ENCODE results near the gene TBATA.

TBATA gene

GRCh38 chr10:70822076-70822820 is 37.1 kb upstream of the TBATA start:
- no peak overlapping the region for H3K4me3 Mint-ChIP-seq
- H3K4me1 Mint-ChIP-seq = peaks cover 13% of the 10 kb centered on the region
- no peak for TF ChIP-seq CTCF (IDR thresholded peaks at IDR 0.05; ENCODE audit: unreplicated experiment in 3 of 3)
- H3K27ac Mint-ChIP-seq = no peak overlapping the region
- peaks cover 53% of the 10 kb centered on the region for H3K36me3 Mint-ChIP-seq (ENCODE audit: low read depth)
- H3K27me3 Mint-ChIP-seq (ENCODE audit: low read depth) = no peaks in the 10 kb centered on the region
- no peaks in the 10 kb centered on the region for H3K9me3 Mint-ChIP-seq

GRCh38 chr10:70820976-70821750 is 36.0 kb upstream of the TBATA start:
- H3K36me3 Mint-ChIP-seq (ENCODE audit: low read depth) = peaks cover 45% of the 10 kb centered on the region
- no peak for TF ChIP-seq CTCF (IDR thresholded peaks at IDR 0.05; ENCODE audit: unreplicated experiment in 3 of 3)
- H3K27me3 Mint-ChIP-seq (ENCODE audit: low read depth) = no peaks in the 10 kb centered on the region
- H3K9me3 Mint-ChIP-seq = no peaks in the 10 kb centered on the region
- no peak overlapping the region for H3K27ac Mint-ChIP-seq
- peaks cover 15% of the 10 kb centered on the region for H3K4me1 Mint-ChIP-seq
- no peak overlapping the region for H3K4me3 Mint-ChIP-seq

- H3K4me3 Mint-ChIP-seq = peak overlapping the region; percentile 89 to 93 (median 93)
- peak overlapping the region; percentile 96 to 97 (median 97) for H3K27ac Mint-ChIP-seq
- peaks cover 26% of the 10 kb centered on the region for H3K36me3 Mint-ChIP-seq (ENCODE audit: low read depth)
- H3K27me3 Mint-ChIP-seq (ENCODE audit: low read depth) = no peaks in the 10 kb centered on the region
- no peak for TF ChIP-seq CTCF (IDR thresholded peaks at IDR 0.05; ENCODE audit: unreplicated experiment in 3 of 3)
- no peaks in the 10 kb centered on the region for H3K9me3 Mint-ChIP-seq
- peaks cover 20% of the 10 kb centered on the region for H3K4me1 Mint-ChIP-seq
Observed at GRCh38 chr10:70816220-70816894, 31.2 kb upstream of the TBATA start.

GRCh38 chr10:70815504-70816219 is 30.5 kb upstream of the TBATA start, which contains the start of gene SGPL1:
SGPL1 (plus strand) TSS chr10:70815948; CDS start chr10:70816854, 906 bp downstream.
- peaks cover 20% of the 10 kb centered on the region for H3K4me1 Mint-ChIP-seq
- TF ChIP-seq CTCF (IDR thresholded peaks at IDR 0.05; ENCODE audit: unreplicated experiment in 3 of 3) = peak; percentile 96 to 99 (median 97)
- H3K27ac Mint-ChIP-seq = peak within 1 kb of the TSS; percentile 96 to 97 (median 97)
- H3K4me3 Mint-ChIP-seq = peak within 1 kb of the TSS; percentile 89 to 93 (median 93)
- no peaks in the 10 kb centered on the region for H3K9me3 Mint-ChIP-seq
- peaks cover 19% of the 10 kb centered on the region for H3K36me3 Mint-ChIP-seq (ENCODE audit: low read depth)
- H3K27me3 Mint-ChIP-seq (ENCODE audit: low read depth) = no peaks in the 10 kb centered on the region

- H3K4me1 Mint-ChIP-seq = peaks cover 20% of the 10 kb centered on the region
- TF ChIP-seq CTCF (IDR thresholded peaks at IDR 0.05; ENCODE audit: unreplicated experiment in 3 of 3) = no peak
- no peaks in the 10 kb centered on the region for H3K9me3 Mint-ChIP-seq
- H3K36me3 Mint-ChIP-seq (ENCODE audit: low read depth) = peaks cover 9% of the 10 kb centered on the region
- peak overlapping the region; percentile 48 to 97 (median 75) for H3K27ac Mint-ChIP-seq
- peak overlapping the region; percentile 70 to 83 (median 75) for H3K4me3 Mint-ChIP-seq
- H3K27me3 Mint-ChIP-seq (ENCODE audit: low read depth) = no peaks in the 10 kb centered on the region
Observed at GRCh38 chr10:70814126-70814525, 28.9 kb upstream of the TBATA start.

Measured in nephron (organoid).